Activated T-cell treated with anti-CD3 and anti-CD28 coated beads, Interleukin-2, amount 50 U/mL, for 24 hours (primary cell): Measurements from ENCODE around the gene ITGB3.

Source experiments
- DNase-seq: peaks from one replicate; pipeline ENCODE4 v3.0.0-alpha.2; 2020
- H3K27ac Mint-ChIP-seq: 2 replicates; pipeline ENCODE4 v1.8.0; 2020; ENCODE audit warnings: mild to moderate bottlenecking, mixed read lengths
- H3K27me3 Mint-ChIP-seq: 2 replicates; pipeline ENCODE4 v1.8.0; 2020; ENCODE audit warnings: mixed read lengths
- H3K36me3 Mint-ChIP-seq: 2 replicates; pipeline ENCODE4 v1.8.0; 2020; ENCODE audit warnings: low read depth, mixed read lengths
- H3K4me1 Mint-ChIP-seq: 2 replicates; pipeline ENCODE4 v1.8.0; 2020; ENCODE audit warnings: low read depth, mixed read lengths
- H3K4me3 Mint-ChIP-seq: 2 replicates; pipeline ENCODE4 v1.8.0; 2020; ENCODE audit warnings: mild to moderate bottlenecking, moderate library complexity, mixed read lengths
- H3K9me3 Mint-ChIP-seq: 2 replicates; pipeline ENCODE4 v1.8.0; 2020; ENCODE audit warnings: mixed read lengths

Gene ITGB3

GRCh38 chr17:47325176-47325575, 71.5 kb downstream of the ITGB3 start:
- peaks cover 2% of the 10 kb centered on the region for H3K36me3 Mint-ChIP-seq
- H3K4me3 Mint-ChIP-seq = no peak overlapping the region
- H3K9me3 Mint-ChIP-seq = no peaks in the 10 kb centered on the region
- H3K4me1 Mint-ChIP-seq = peaks cover 16% of the 10 kb centered on the region
- H3K27me3 Mint-ChIP-seq = peaks cover 17% of the 10 kb centered on the region
- H3K27ac Mint-ChIP-seq = peak overlapping the region; percentile 16
- DNase-seq = no peak

DNA sequence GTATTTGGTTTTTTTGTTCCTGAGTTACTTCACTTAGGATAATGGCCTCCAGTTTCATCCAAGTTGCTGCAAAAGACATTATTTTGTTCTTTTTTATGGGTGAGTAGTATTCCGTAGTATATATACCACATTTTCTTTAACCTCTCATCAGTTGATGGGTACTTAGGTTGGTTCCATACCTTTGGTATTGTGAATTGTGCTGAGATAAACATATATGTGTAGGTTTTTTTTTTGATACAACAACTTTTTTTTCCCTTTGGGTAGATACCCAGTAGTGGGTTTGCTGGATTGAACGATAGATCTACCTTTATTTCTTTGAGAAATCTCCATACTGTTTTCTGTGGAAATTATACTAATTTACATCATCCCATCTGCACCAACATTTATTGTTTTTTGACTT, 76.9 kb downstream of the ITGB3 start:
- no peak for DNase-seq
- H3K4me3 Mint-ChIP-seq = no peak overlapping the region
- no peak overlapping the region for H3K27ac Mint-ChIP-seq
- H3K27me3 Mint-ChIP-seq = no peaks in the 10 kb centered on the region
- H3K36me3 Mint-ChIP-seq = peaks cover 10% of the 10 kb centered on the region
- H3K9me3 Mint-ChIP-seq = no peaks in the 10 kb centered on the region
- H3K4me1 Mint-ChIP-seq = no peaks in the 10 kb centered on the region

DNA sequence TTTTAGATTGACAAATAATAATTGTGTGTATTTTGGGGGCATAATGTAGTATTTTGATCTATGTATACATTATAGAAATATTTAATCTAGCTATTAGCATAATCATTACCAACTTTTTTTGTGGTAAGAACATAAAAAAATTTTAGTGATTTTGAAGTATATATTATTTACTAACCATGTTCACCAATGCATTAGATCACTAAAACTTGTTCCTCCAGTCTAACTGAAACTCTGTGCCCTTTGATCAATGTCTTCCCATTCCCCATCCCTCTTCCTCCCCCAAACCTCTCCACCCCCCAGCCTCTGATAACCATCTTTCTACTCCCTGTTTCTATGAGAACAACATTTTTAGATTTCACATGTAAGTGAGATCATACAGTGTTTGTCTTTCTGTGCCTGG, 78.7 kb downstream of the ITGB3 start:
- H3K36me3 Mint-ChIP-seq = peaks cover 12% of the 10 kb centered on the region
- DNase-seq = no peak
- H3K4me3 Mint-ChIP-seq = no peak overlapping the region
- H3K9me3 Mint-ChIP-seq = no peaks in the 10 kb centered on the region
- H3K27ac Mint-ChIP-seq = no peak overlapping the region
- H3K4me1 Mint-ChIP-seq = no peaks in the 10 kb centered on the region
- H3K27me3 Mint-ChIP-seq = no peaks in the 10 kb centered on the region

DNA sequence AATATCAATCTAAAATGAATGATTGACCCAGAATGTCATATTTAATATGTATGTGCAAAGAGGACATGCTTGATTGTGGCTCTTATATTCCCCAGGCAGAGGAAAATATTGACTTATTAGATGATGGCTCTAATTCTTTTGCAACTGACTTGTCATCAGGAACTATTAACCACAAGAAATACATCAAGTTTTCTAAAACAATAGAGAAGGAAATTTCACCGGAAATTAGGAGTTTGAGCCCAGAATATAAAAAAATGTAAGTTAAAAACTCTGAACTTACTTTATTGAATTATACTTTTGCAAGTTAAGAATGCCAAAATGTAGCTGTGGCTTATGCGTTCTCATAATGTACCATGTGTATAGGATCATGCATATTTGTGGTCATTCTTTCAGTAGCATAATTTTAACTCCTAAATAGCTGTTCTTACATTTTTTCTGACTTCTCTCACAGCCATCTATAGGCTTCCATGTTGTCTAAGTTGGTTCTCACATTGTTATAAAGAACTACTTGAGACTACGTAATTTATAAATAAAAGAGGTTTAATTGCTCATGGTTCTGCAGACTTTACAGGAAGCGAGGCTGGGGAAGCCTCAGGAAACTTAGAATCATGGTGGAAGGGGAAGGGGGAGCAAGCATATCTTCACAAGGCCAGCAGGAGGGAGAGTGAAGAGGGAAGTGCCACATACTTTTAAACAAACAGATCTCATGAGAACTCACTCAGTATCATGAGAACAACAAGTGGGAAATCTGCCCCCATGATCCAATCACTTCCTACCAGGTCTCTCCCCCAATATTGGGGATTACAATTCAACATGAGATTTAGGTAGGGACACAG, 81.7 kb downstream of the ITGB3 start:
- H3K4me3 Mint-ChIP-seq = no peak overlapping the region
- H3K27ac Mint-ChIP-seq = no peak overlapping the region
- no peaks in the 10 kb centered on the region for H3K9me3 Mint-ChIP-seq
- H3K4me1 Mint-ChIP-seq = no peaks in the 10 kb centered on the region
- H3K27me3 Mint-ChIP-seq = no peaks in the 10 kb centered on the region
- DNase-seq = no peak
- peaks cover 12% of the 10 kb centered on the region for H3K36me3 Mint-ChIP-seq

GRCh38 chr17:47338026-47338425, 84.4 kb downstream of the ITGB3 start:
- Mint-ChIP-seq H3K27ac (no peak overlapping the region), H3K36me3 (peaks cover 10% of the 10 kb centered on the region), H3K4me1 (no peaks in the 10 kb centered on the region), H3K27me3 (no peaks in the 10 kb centered on the region), H3K4me3 (no peak overlapping the region), H3K9me3 (no peaks in the 10 kb centered on the region)
- no peak for DNase-seq

- no peak for DNase-seq
- no peaks in the 10 kb centered on the region for H3K4me1 Mint-ChIP-seq
- H3K9me3 Mint-ChIP-seq = no peaks in the 10 kb centered on the region
- no peak overlapping the region for H3K4me3 Mint-ChIP-seq
- H3K36me3 Mint-ChIP-seq = no peaks in the 10 kb centered on the region
- H3K27me3 Mint-ChIP-seq = no peaks in the 10 kb centered on the region
- H3K27ac Mint-ChIP-seq = no peak overlapping the region
These were observed 99.2 kb downstream of the ITGB3 start for GRCh38 chr17:47352848-47353247.

DNA sequence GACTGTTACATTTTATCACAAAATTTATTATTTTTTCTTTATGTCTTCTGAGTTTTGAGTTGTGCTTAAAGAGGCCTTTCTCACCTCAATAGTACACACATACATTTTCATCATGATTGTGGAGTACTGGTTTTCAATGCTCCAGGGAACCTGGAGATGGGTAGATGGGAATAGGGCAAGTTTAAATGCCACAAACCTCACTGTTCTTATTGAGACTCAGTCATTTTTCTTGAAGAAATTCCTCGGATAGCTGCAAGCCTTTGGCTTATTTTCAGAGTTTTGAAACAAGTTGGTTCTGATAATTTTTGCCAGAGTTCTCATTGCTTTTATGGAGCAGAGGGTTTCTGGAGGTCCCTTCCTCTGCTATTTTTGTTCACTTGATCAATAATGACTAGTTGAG, 105.0 kb downstream of the ITGB3 start:
- Mint-ChIP-seq H3K4me1 (no peaks in the 10 kb centered on the region), H3K36me3 (no peaks in the 10 kb centered on the region), H3K27ac (no peak overlapping the region), H3K4me3 (no peak overlapping the region), H3K27me3 (no peaks in the 10 kb centered on the region), H3K9me3 (no peaks in the 10 kb centered on the region)
- DNase-seq = no peak
